WTC11 (cell line): ENCODE measurements around the gene BPHL. TPM values are rescaled to one million over a fixed set of nuclear protein-coding genes. Genes with fewer than 3 reads are reported as not detected.

ENCODE experiments used
- ATAC-seq: fragments of 200-7000 bp; cut with Tn5 transposase; 2 replicates; pipeline ENCODE4 v1.10.0; 2021; ENCODE audit warnings: mild to moderate bottlenecking, moderate library complexity
- CTCF ChIA-PET: fragments of 300-600 bp; sonication (Branson Sonifier 250); formaldehyde crosslinking; loops from one replicate; lab custom pipeline; 2021; ENCODE audit warnings: antibody characterized with exemption; lab: Charles Lee
- POLR2A ChIA-PET: fragments of 350-600 bp; sonication (Branson Sonifier 250); formaldehyde crosslinking; loops from one replicate; lab custom pipeline; 2021; ENCODE audit warnings: antibody characterized with exemption; lab: Charles Lee
- DNase-seq: peaks from one replicate; pipeline ENCODE4 v3.0.0; 2021; ENCODE audit warnings: low spot score
- H3K27ac Mint-ChIP-seq: 2 replicates; pipeline ENCODE4 v1.8.0; 2021; ENCODE audit warnings: mixed read lengths
- H3K27me3 Mint-ChIP-seq: 2 replicates; pipeline ENCODE4 v1.8.0; 2021; ENCODE audit warnings: low read depth, mild to moderate bottlenecking, moderate library complexity, mixed read lengths
- H3K36me3 Mint-ChIP-seq: 2 replicates; pipeline ENCODE4 v1.8.0; 2021; ENCODE audit warnings: mixed read lengths
- H3K4me1 Mint-ChIP-seq: 2 replicates; pipeline ENCODE4 v1.8.0; 2022; ENCODE audit warnings: mixed read lengths
- H3K4me3 Mint-ChIP-seq: 2 replicates; pipeline ENCODE4 v1.8.0; 2021; ENCODE audit warnings: mild to moderate bottlenecking, moderate library complexity, mixed read lengths
- H3K9me3 Mint-ChIP-seq: 2 replicates; pipeline ENCODE4 v1.8.0; 2021; ENCODE audit warnings: mixed read lengths
- AR ChIP-seq: fragments of 250-450 bp; sonication (Bioruptor Pico); IDR thresholded peaks from 2 replicates; pipeline ENCODE4 v1.9.0; 2021; ENCODE audit warnings: mild to moderate bottlenecking
- ATF1 ChIP-seq: sonication (generic); formaldehyde crosslinking; IDR thresholded peaks from 2 replicates; pipeline ENCODE4 v1.8.1; 2023; ENCODE audit warnings: mild to moderate bottlenecking, moderate library complexity, missing genetic modification reagents
- CREB1 ChIP-seq: sonication (generic); formaldehyde crosslinking; IDR thresholded peaks from 2 replicates; pipeline ENCODE4 v1.8.0; 2023; ENCODE audit warnings: mild to moderate bottlenecking, missing genetic modification reagents
- GABPB1 ChIP-seq: sonication (generic); formaldehyde crosslinking; IDR thresholded peaks from 2 replicates; pipeline ENCODE4 v1.8.1; 2023; ENCODE audit warnings: mild to moderate bottlenecking, missing genetic modification reagents
- GRHL2 ChIP-seq: fragments of 250-450 bp; sonication (Bioruptor Pico); IDR thresholded peaks from 2 replicates; pipeline ENCODE4 v1.8.0; 2022; ENCODE audit warnings: mild to moderate bottlenecking, moderate library complexity; ENCODE audit not compliant: insufficient replicate concordance, severe bottlenecking
- GTF2I ChIP-seq: fragments of 250-450 bp; sonication (Bioruptor Pico); conservative IDR thresholded peaks from 2 replicates; pipeline ENCODE4 v1.4.0; 2021; ENCODE audit warnings: mild to moderate bottlenecking
- HMGA2 ChIP-seq: fragments of 250-450 bp; sonication (Bioruptor Pico); IDR thresholded peaks from 2 replicates; pipeline ENCODE4 v1.4.0; 2021; ENCODE audit warnings: mild to moderate bottlenecking, moderate library complexity
- JUN ChIP-seq: sonication (generic); formaldehyde crosslinking; IDR thresholded peaks from 2 replicates; pipeline ENCODE4 v1.8.0; 2023; ENCODE audit warnings: mild to moderate bottlenecking, missing genetic modification reagents
- MYBL2 ChIP-seq: sonication (generic); formaldehyde crosslinking; IDR thresholded peaks from 2 replicates; pipeline ENCODE4 v1.8.1; 2023; ENCODE audit warnings: mild to moderate bottlenecking, moderate library complexity, missing genetic modification reagents
- NFE2L1 ChIP-seq: sonication (generic); formaldehyde crosslinking; IDR thresholded peaks from 2 replicates; pipeline ENCODE4 v1.8.1; 2023; ENCODE audit warnings: missing genetic modification reagents
- NR2C2 ChIP-seq: sonication (generic); formaldehyde crosslinking; IDR thresholded peaks from 2 replicates; pipeline ENCODE4 v1.8.0; 2022; ENCODE audit warnings: mild to moderate bottlenecking, missing genetic modification reagents
- NR3C1 ChIP-seq: sonication (generic); formaldehyde crosslinking; conservative IDR thresholded peaks from 2 replicates; pipeline ENCODE4 v1.8.1; 2023; ENCODE audit warnings: low read depth, mild to moderate bottlenecking, missing genetic modification reagents
- OVOL2 ChIP-seq: fragments of 250-450 bp; sonication (Bioruptor Pico); IDR thresholded peaks from 2 replicates; pipeline ENCODE4 v1.9.0; 2021; ENCODE audit warnings: mild to moderate bottlenecking, borderline replicate concordance
- PRRX2 ChIP-seq: fragments of 250-450 bp; sonication (Bioruptor Pico); IDR thresholded peaks from 2 replicates; pipeline ENCODE4 v1.8.0; 2021; ENCODE audit warnings: mild to moderate bottlenecking
- SMAD3 ChIP-seq: sonication (generic); formaldehyde crosslinking; IDR thresholded peaks from 2 replicates; pipeline ENCODE4 v1.8.0; 2022; ENCODE audit warnings: missing genetic modification reagents, mild to moderate bottlenecking, borderline replicate concordance
- SOX15 ChIP-seq: fragments of 250-450 bp; sonication (Bioruptor Pico); IDR thresholded peaks from 2 replicates; pipeline ENCODE4 v1.9.0; 2021; ENCODE audit warnings: mild to moderate bottlenecking
- ZBTB43 ChIP-seq: sonication (generic); formaldehyde crosslinking; IDR thresholded peaks from 2 replicates; pipeline ENCODE4 v1.8.1; 2023; ENCODE audit warnings: mild to moderate bottlenecking, missing genetic modification reagents
- ZMAT4 ChIP-seq: fragments of 250-450 bp; sonication (Bioruptor Pico); IDR thresholded peaks from 2 replicates; pipeline ENCODE4 v1.9.0; 2021; ENCODE audit warnings: mild to moderate bottlenecking
- ZNF263 ChIP-seq: sonication (generic); formaldehyde crosslinking; IDR thresholded peaks from 2 replicates; pipeline ENCODE4 v1.8.1; 2022; ENCODE audit warnings: low read depth, mild to moderate bottlenecking, moderate library complexity, missing genetic modification reagents
- ZNF396 ChIP-seq: fragments of 250-450 bp; sonication (Bioruptor Pico); IDR thresholded peaks from 2 replicates; pipeline ENCODE4 v1.8.0; 2021; ENCODE audit warnings: mild to moderate bottlenecking, moderate library complexity, borderline replicate concordance
- ZNF416 ChIP-seq: fragments of 250-450 bp; sonication (Bioruptor Pico); IDR thresholded peaks from 2 replicates; pipeline ENCODE4 v1.9.0; 2021; ENCODE audit warnings: mild to moderate bottlenecking, inconsistent platforms
- ZNF423 ChIP-seq: fragments of 250-450 bp; sonication (Bioruptor Pico); IDR thresholded peaks from 2 replicates; pipeline ENCODE4 v2.1.2; 2022; ENCODE audit warnings: mild to moderate bottlenecking, moderate library complexity
- ZNF512 ChIP-seq: sonication (generic); formaldehyde crosslinking; IDR thresholded peaks from 2 replicates; pipeline ENCODE4 v1.8.1; 2022; ENCODE audit warnings: missing genetic modification reagents, borderline replicate concordance
- total RNA-seq: library from RNA; stranded (reverse); gene quantifications from 3 replicates; pipeline ENCODE4 v1.2.3, GENCODE V29; 2021
- TF ChIP-seq, protein P1 (sequence below): sonication (generic); formaldehyde crosslinking; IDR thresholded peaks from 2 replicates; pipeline ENCODE4 v1.8.0; 2022; ENCODE audit warnings: missing genetic modification reagents
- TF ChIP-seq, protein P2 (sequence below): sonication (generic); formaldehyde crosslinking; IDR thresholded peaks from 2 replicates; pipeline ENCODE4 v1.8.1; 2022; ENCODE audit warnings: mild to moderate bottlenecking, missing genetic modification reagents, moderate library complexity, borderline replicate concordance
- TF ChIP-seq, protein P3 (sequence below): sonication (generic); formaldehyde crosslinking; IDR thresholded peaks from 2 replicates; pipeline ENCODE4 v1.8.0; 2022; ENCODE audit warnings: mild to moderate bottlenecking, missing genetic modification reagents

The BPHL gene
- total RNA-seq, 1 experiment from 2014 or later = 29.7 TPM

DNA sequence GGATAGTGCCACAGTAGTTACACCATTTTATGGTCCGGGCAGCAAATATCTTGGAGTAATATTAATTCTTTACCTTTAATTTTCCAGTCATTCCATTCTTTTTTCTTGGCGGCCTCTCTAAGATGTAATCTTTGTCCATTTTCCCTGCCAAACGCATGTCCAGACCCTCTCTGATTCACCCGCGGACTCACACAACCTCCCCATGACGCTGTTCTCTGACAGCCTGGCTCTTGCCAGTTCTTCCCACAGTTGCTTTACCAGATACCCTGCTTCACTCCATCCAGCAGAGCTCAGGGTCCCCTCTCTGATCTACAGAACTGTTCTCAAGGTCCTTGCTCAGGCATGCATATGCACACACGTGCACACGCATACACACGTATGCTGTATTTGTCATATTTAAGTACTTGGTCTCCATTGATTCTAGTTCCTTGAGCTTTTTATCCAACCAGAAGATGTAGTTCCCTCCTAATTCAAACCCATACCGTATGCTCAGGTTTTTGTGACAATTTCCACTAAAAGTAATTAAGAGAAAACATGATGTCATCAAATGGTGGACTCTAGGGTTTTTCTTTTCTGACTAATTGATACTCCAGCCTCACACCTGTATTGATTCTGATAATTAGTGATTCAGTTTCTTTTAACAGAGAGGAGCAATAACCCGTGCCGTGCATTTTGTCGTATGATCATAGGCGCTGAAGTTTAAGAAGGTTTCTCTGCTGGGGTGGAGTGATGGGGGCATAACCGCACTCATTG, 10.0 kb downstream of the BPHL start (continued):
- no peak for TF ChIP-seq ZNF512 (CRISPR knock-in tag)
- TF ChIP-seq PRRX2 (CRISPR knock-in tag) = no peak
- TF ChIP-seq ATF1 = no peak
- no peak for TF ChIP-seq OVOL2 (CRISPR knock-in tag)
- TF ChIP-seq, protein P1, sequence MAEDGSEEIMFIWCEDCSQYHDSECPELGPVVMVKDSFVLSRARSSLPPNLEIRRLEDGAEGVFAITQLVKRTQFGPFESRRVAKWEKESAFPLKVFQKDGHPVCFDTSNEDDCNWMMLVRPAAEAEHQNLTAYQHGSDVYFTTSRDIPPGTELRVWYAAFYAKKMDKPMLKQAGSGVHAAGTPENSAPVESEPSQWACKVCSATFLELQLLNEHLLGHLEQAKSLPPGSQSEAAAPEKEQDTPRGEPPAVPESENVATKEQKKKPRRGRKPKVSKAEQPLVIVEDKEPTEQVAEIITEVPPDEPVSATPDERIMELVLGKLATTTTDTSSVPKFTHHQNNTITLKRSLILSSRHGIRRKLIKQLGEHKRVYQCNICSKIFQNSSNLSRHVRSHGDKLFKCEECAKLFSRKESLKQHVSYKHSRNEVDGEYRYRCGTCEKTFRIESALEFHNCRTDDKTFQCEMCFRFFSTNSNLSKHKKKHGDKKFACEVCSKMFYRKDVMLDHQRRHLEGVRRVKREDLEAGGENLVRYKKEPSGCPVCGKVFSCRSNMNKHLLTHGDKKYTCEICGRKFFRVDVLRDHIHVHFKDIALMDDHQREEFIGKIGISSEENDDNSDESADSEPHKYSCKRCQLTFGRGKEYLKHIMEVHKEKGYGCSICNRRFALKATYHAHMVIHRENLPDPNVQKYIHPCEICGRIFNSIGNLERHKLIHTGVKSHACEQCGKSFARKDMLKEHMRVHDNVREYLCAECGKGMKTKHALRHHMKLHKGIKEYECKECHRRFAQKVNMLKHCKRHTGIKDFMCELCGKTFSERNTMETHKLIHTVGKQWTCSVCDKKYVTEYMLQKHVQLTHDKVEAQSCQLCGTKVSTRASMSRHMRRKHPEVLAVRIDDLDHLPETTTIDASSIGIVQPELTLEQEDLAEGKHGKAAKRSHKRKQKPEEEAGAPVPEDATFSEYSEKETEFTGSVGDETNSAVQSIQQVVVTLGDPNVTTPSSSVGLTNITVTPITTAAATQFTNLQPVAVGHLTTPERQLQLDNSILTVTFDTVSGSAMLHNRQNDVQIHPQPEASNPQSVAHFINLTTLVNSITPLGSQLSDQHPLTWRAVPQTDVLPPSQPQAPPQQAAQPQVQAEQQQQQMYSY = no peak
- no peak for TF ChIP-seq SMAD3 (CRISPR knock-in tag)
- TF ChIP-seq GRHL2 (CRISPR knock-in tag) = no peak
- TF ChIP-seq, protein P2, sequence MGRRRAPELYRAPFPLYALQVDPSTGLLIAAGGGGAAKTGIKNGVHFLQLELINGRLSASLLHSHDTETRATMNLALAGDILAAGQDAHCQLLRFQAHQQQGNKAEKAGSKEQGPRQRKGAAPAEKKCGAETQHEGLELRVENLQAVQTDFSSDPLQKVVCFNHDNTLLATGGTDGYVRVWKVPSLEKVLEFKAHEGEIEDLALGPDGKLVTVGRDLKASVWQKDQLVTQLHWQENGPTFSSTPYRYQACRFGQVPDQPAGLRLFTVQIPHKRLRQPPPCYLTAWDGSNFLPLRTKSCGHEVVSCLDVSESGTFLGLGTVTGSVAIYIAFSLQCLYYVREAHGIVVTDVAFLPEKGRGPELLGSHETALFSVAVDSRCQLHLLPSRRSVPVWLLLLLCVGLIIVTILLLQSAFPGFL (CRISPR knock-in tag) = no peak
- no peak for TF ChIP-seq NFE2L1 (CRISPR knock-in tag)
- no peak for TF ChIP-seq SOX15 (CRISPR knock-in tag)

DNA sequence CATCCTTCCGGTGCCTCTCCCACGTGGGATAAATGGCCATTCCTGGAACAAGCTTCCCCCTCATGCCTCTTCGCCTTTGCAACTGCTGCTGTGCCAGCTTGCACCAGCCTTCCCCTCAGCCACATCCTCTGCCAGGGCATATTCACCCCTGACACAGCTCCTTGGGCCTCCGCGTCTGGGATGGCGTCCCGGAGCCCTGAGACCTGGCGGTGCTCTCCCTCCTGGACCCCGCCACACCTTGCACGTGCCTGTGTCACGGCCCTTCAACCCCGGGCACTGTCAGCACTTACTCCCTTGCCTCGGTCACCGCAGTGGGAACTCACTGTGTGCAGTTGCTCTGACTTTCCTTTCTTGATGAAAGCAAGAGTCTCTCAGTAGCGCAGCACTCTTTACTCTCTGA, 13.2 kb downstream of the BPHL start:
- DNase-seq = no peak
- H3K27ac Mint-ChIP-seq = no peak overlapping the region
- peaks cover 26% of the 10 kb centered on the region for H3K4me1 Mint-ChIP-seq
- TF ChIP-seq NR2C2 (CRISPR knock-in tag) (no peak), ZNF263 (no peak), ZMAT4 (CRISPR knock-in tag) (no peak), GABPB1 (no peak), NR3C1 (CRISPR knock-in tag) (no peak), HMGA2 (no peak), CREB1 (CRISPR knock-in tag) (no peak), AR (CRISPR knock-in tag) (no peak), ZNF416 (CRISPR knock-in tag) (no peak), JUN (CRISPR knock-in tag) (no peak), ZBTB43 (CRISPR knock-in tag) (no peak), OVOL2 (CRISPR knock-in tag) (no peak), ZNF396 (no peak), MYBL2 (CRISPR knock-in tag) (no peak), GTF2I (CRISPR knock-in tag) (no peak), ZNF423 (CRISPR knock-in tag) (no peak)
- TF ChIP-seq, protein P3, sequence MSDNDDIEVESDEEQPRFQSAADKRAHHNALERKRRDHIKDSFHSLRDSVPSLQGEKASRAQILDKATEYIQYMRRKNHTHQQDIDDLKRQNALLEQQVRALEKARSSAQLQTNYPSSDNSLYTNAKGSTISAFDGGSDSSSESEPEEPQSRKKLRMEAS (CRISPR knock-in tag) = no peak
- ChIA-PET POLR2A (no interaction called here), CTCF (no interaction called here)
- H3K9me3 Mint-ChIP-seq = no peaks in the 10 kb centered on the region
- ATAC-seq = no peak
- H3K27me3 Mint-ChIP-seq = no peaks in the 10 kb centered on the region
- H3K36me3 Mint-ChIP-seq = peaks cover 64% of the 10 kb centered on the region
- no peak overlapping the region for H3K4me3 Mint-ChIP-seq
